ENCODE results near the gene PROSER2. TPM values are rescaled to one million over a fixed set of nuclear protein-coding genes. Genes with fewer than 3 reads are reported as not detected.

PROSER2 gene
- total and polyA plus RNA-seq, 9 donors: 1.3 to 13.4 (median 3.7) TPM

- no peaks in the 10 kb centered on the region for H3K36me3 ChIP-seq
- no peaks in the 10 kb centered on the region for H3K4me1 ChIP-seq (ENCODE audit: insufficient read depth)
- H3K27me3 ChIP-seq: no peaks in the 10 kb centered on the region
- no peak overlapping the region for H3K4me3 ChIP-seq
- no peak for DNase-seq
- no peaks in the 10 kb centered on the region for H3K9me3 ChIP-seq
- intact Hi-C loops (cut with DNase I): no loop called here
- no peak for TF ChIP-seq EP300 (IDR thresholded peaks at IDR 0.05)
- no peak for TF ChIP-seq CTCF (IDR thresholded peaks at IDR 0.05)
- no peak for TF ChIP-seq POLR2A (IDR thresholded peaks at IDR 0.05)
- H3K27ac ChIP-seq: no peak overlapping the region
- 59 to 74% (median 62%) methylated on average over 20 of the region's 20 CpGs for WGBS, 3 donors
Observed at GRCh38 chr10:11898372-11899066, 75.4 kb downstream of the PROSER2 start.

GRCh38 chr10:11899067-11899876 is 76.1 kb downstream of the PROSER2 start:
- Histone ChIP-seq H3K27me3 (no peaks in the 10 kb centered on the region), H3K9me3 (no peaks in the 10 kb centered on the region), H3K4me1 (ENCODE audit: insufficient read depth) (no peaks in the 10 kb centered on the region), H3K27ac (no peak overlapping the region), H3K36me3 (no peaks in the 10 kb centered on the region), H3K4me3 (no peak overlapping the region)
- intact Hi-C loops (cut with DNase I): no loop called here
- DNase-seq: no peak
- no peak for TF ChIP-seq CTCF (IDR thresholded peaks at IDR 0.05)
- no peak for TF ChIP-seq POLR2A (IDR thresholded peaks at IDR 0.05)
- no peak for TF ChIP-seq EP300 (IDR thresholded peaks at IDR 0.05)
- WGBS, 3 donors: 91 to 93% (median 92%) methylated on average over 28 of the region's 28 CpGs

GRCh38 chr10:11901036-11901301 is 77.8 kb downstream of the PROSER2 start:
- Histone ChIP-seq H3K27ac (no peak overlapping the region), H3K27me3 (no peaks in the 10 kb centered on the region), H3K4me3 (no peak overlapping the region), H3K4me1 (ENCODE audit: insufficient read depth) (no peaks in the 10 kb centered on the region), H3K9me3 (no peaks in the 10 kb centered on the region), H3K36me3 (no peaks in the 10 kb centered on the region)
- intact Hi-C loops (cut with DNase I): no loop called here
- DNase-seq: no peak
- no peak for TF ChIP-seq CTCF (IDR thresholded peaks at IDR 0.05)
- TF ChIP-seq EP300 (IDR thresholded peaks at IDR 0.05): no peak
- TF ChIP-seq POLR2A (IDR thresholded peaks at IDR 0.05): no peak
- WGBS, 3 donors: 91 to 96% (median 96%) methylated on average over 6 of the region's 6 CpGs

GRCh38 chr10:11901454-11901832 is 78.3 kb downstream of the PROSER2 start:
- no peaks in the 10 kb centered on the region for H3K36me3 ChIP-seq
- intact Hi-C loops (cut with DNase I): no loop called here
- no peak overlapping the region for H3K4me3 ChIP-seq
- 63 to 75% (median 63%) methylated on average over 7 of the region's 7 CpGs for WGBS, 3 donors
- H3K27me3 ChIP-seq: no peaks in the 10 kb centered on the region
- DNase-seq: no peak
- TF ChIP-seq CTCF (IDR thresholded peaks at IDR 0.05): no peak
- TF ChIP-seq EP300 (IDR thresholded peaks at IDR 0.05): no peak
- TF ChIP-seq POLR2A (IDR thresholded peaks at IDR 0.05): no peak
- no peaks in the 10 kb centered on the region for H3K4me1 ChIP-seq (ENCODE audit: insufficient read depth)
- no peaks in the 10 kb centered on the region for H3K9me3 ChIP-seq
- H3K27ac ChIP-seq: no peak overlapping the region

Measured in ovary (tissue), 9 donors.